Endothelial cell of umbilical vein (primary cell): ENCODE results near the gene ARL3. TPM values are rescaled to one million over a fixed set of nuclear protein-coding genes. Genes with fewer than 3 reads are reported as not detected.

Experiments used
- BruUV-seq: library from RNA; stranded (reverse); fragments of 400-500 nt; replicated peaks from 2 replicates; lab custom pipeline; 2021; lab: Mats Ljungman, UMichigan
- CTCF ChIA-PET: fragments of 300-600, 350-600 bp; sonication (Branson Sonifier 250); formaldehyde crosslinking; loops from one replicate; lab custom pipeline; 2021; ENCODE audit warnings: antibody characterized with exemption, inconsistent platforms; lab: Charles Lee
- POLR2A ChIA-PET: fragments of 300-600, 350-600 bp; sonication (Branson Sonifier 250); formaldehyde crosslinking; loops from one replicate; lab custom pipeline; 2021; ENCODE audit warnings: antibody characterized with exemption, inconsistent platforms; lab: Charles Lee
- DNase-seq: peaks from one replicate; pipeline ENCODE4 v3.0.0-alpha.2; 2011; ENCODE audit warnings: low read depth, low spot score
- FAIRE-seq: peaks from 2 replicates; lab custom pipeline; 2011; peaks lifted over from hg19 to GRCh38; lab: Jason Lieb, UNC
- H2AFZ ChIP-seq: 2 replicates; pipeline ENCODE4 v1.6.0; 2012; ENCODE audit warnings: low read depth, low read length, control low read depth, inconsistent platforms
- H3K27ac ChIP-seq: 2 replicates; pipeline ENCODE4 v1.5.1; 2011; ENCODE audit warnings: low read depth, mild to moderate bottlenecking, control low read depth, low read length, moderate library complexity; ENCODE audit not compliant: insufficient read depth
- H3K27me3 ChIP-seq, 2 experiments: 2 replicates each; pipeline versions ENCODE4 v1.6.0 to v1.6.1; 2011; ENCODE audit warnings: low read length in 2 of 2, mixed read lengths in 1 of 2; ENCODE audit not compliant: control insufficient read depth in 2 of 2, insufficient read depth in 2 of 2
- H3K36me3 ChIP-seq, 2 experiments: 2 replicates in 1 of 2; 3 replicates in 1 of 2; pipeline ENCODE4 v1.5.1; 2011; ENCODE audit warnings: low read length in 2 of 2, mild to moderate bottlenecking in 1 of 2, moderate library complexity in 1 of 2; ENCODE audit not compliant: control insufficient read depth in 2 of 2, insufficient read depth in 2 of 2; ENCODE audit errors: extremely low read depth in 1 of 2
- H3K4me1 ChIP-seq: 3 replicates; pipeline ENCODE4 v1.5.1; 2011; ENCODE audit warnings: mild to moderate bottlenecking, low read length; ENCODE audit not compliant: control insufficient read depth, insufficient read depth; ENCODE audit errors: extremely low read depth
- H3K4me2 ChIP-seq: 2 replicates; pipeline ENCODE4 v1.6.1; 2011; ENCODE audit warnings: low read length, control low read depth, mixed read lengths; ENCODE audit not compliant: insufficient read depth
- H3K4me3 ChIP-seq, 3 experiments: fragments of 200-600 bp in 1 of 3; sonication (generic), shearing (Covaris generic) in 1 of 3; replicated peaks in 1 of 3; 2 replicates each; pipeline ENCODE4 v1.5.1; 2011 to 2016; ENCODE audit warnings: control low read depth in 3 of 3, low read length in 3 of 3, mild to moderate bottlenecking in 2 of 3, inconsistent platforms in 1 of 3, low read depth in 1 of 3, moderate library complexity in 1 of 3; ENCODE audit not compliant: insufficient read depth in 1 of 3
- H3K79me2 ChIP-seq: 2 replicates; pipeline ENCODE4 v1.6.0; 2012; ENCODE audit warnings: low read length, inconsistent platforms; ENCODE audit not compliant: control insufficient read depth, insufficient read depth
- H3K9ac ChIP-seq: replicated peaks from 2 replicates; pipeline ENCODE3; 2011; ENCODE audit warnings: low read length, control low read depth; ENCODE audit not compliant: insufficient read depth; ENCODE audit errors: extremely low read depth
- H3K9me1 ChIP-seq: replicated peaks from 3 replicates; pipeline ENCODE4 v1.6.0; 2011; ENCODE audit warnings: mild to moderate bottlenecking, low read length; ENCODE audit not compliant: control insufficient read depth, insufficient read depth; ENCODE audit errors: extremely low read depth
- H3K9me3 ChIP-seq: replicated peaks from 2 replicates; pipeline ENCODE4 v1.5.1; 2012; ENCODE audit warnings: low read length, inconsistent platforms; ENCODE audit not compliant: control insufficient read depth, insufficient read depth
- H4K20me1 ChIP-seq: replicated peaks from 2 replicates; pipeline ENCODE3; 2011; ENCODE audit warnings: mild to moderate bottlenecking, low read length; ENCODE audit not compliant: control insufficient read depth, insufficient read depth; ENCODE audit errors: extremely low read depth
- CTCF ChIP-seq, 2 donors: IDR thresholded peaks; 1 replicate in 1 of 2; 2 replicates in 1 of 2; pipeline ENCODE4 v1.5.1; 2011; ENCODE audit warnings: low read length in 2 of 2, mild to moderate bottlenecking in 2 of 2, moderate library complexity in 2 of 2, control low read depth in 1 of 2, inconsistent platforms in 1 of 2, low read depth in 1 of 2; ENCODE audit not compliant: insufficient read depth in 1 of 2; ENCODE audit errors: extremely low read depth in 1 of 2
- FOS ChIP-seq: IDR thresholded peaks from 2 replicates; pipeline ENCODE4 v1.6.1; 2011; ENCODE audit warnings: mild to moderate bottlenecking, low read length, moderate library complexity, borderline replicate concordance; ENCODE audit not compliant: insufficient read depth
- JUN ChIP-seq: IDR thresholded peaks from 2 replicates; pipeline ENCODE4 v1.6.1; 2011; ENCODE audit warnings: borderline replicate concordance, low read depth; ENCODE audit not compliant: insufficient read length, insufficient read depth
- MAX ChIP-seq: IDR thresholded peaks from 2 replicates; pipeline ENCODE4 v1.6.1; 2011; ENCODE audit not compliant: insufficient read depth, insufficient read length
- MYC ChIP-seq: IDR thresholded peaks from one replicate; pipeline ENCODE4 v1.6.1; 2011; ENCODE audit warnings: mild to moderate bottlenecking, low read depth, low read length
- POLR2A ChIP-seq: IDR thresholded peaks from 2 replicates; pipeline ENCODE4 v1.6.1; 2012; ENCODE audit warnings: low read depth, mild to moderate bottlenecking, control low read depth, low read length
- POLR2AphosphoS5 ChIP-seq: IDR thresholded peaks from 2 replicates; pipeline ENCODE4 v1.6.1; 2012; ENCODE audit warnings: low read depth, mild to moderate bottlenecking, control low read depth, low read length, moderate library complexity; ENCODE audit not compliant: insufficient read depth
- dilution Hi-C: fragments of 300-500 bp; cut with MboI; formaldehyde crosslinking; loops from one replicate; pipeline ENCODE4 v1.15.0; 2019; ENCODE audit warnings: low sequenced_read_pairs; ENCODE audit not compliant: extremely low pct_ligation_motif_present
- intact Hi-C: fragments of 100-400 bp; cut with micrococcal nuclease; formaldehyde crosslinking; loops from one replicate; pipeline ENCODE4 v1.10.0; 2022
- polyA plus RNA-seq, 4 experiments: library from polyadenylated mRNA; depleted of rRNA in 3 of 4; stranded (reverse) in 3 of 4; unstranded in 1 of 4; fragments of >200 nt; gene quantifications; 2 replicates each; pipeline versions ENCODE4 v1.2.1 to v1.2.3, GENCODE V29; 2011 to 2012; ENCODE audit warnings: missing spikeins in 1 of 4
- total RNA-seq: library from RNA; stranded (reverse); gene quantifications from 2 replicates; pipeline ENCODE4 v1.2.3, GENCODE V29; 2021

ARL3 gene
- total and polyA plus RNA-seq, 2 donors (not counting 3 experiments of a cell fraction or from before 2014, with no cell fraction given), result 6.6 to 11.0 TPM

- Histone ChIP-seq H3K27ac (no peak overlapping the region), H3K4me1 (peaks cover 45% of the 10 kb centered on the region), H3K4me2 (no peak overlapping the region), H3K79me2 (peaks cover 91% of the 10 kb centered on the region), H3K36me3 (peaks cover 7 to 31% of the 10 kb centered on the region in 2 experiments), H3K4me3 (no peak overlapping the region), H3K9ac (no peak overlapping the region), H3K9me1 (no peaks in the 10 kb centered on the region), H3K27me3 (no peaks in the 10 kb centered on the region), H4K20me1 (no peaks in the 10 kb centered on the region), H2AFZ (no peak overlapping the region), H3K9me3 (no peaks in the 10 kb centered on the region)
- no TSS peak for BruUV-seq
- ChIA-PET POLR2A (no interaction called here), CTCF (interaction anchor here (0.9 to 2.7 kb wide), 7 partner anchors 19 to 251 kb away, joined by 3 to 9 read pairs (median 3); no protein-coding TSS in a partner anchor)
- DNase-seq, result no peak
- dilution Hi-C loops (no loop called here), intact Hi-C loops (no loop called here)
- no peak for FAIRE-seq
- TF ChIP-seq FOS, result no peak
- TF ChIP-seq POLR2A, result no peak
- TF ChIP-seq JUN, result no peak
- TF ChIP-seq POLR2AphosphoS5, result no peak
- no peak for TF ChIP-seq CTCF (IDR thresholded peaks at IDR 0.05; ENCODE audit: extremely low read depth in 1 of 2, insufficient read depth in 1 of 2, low read depth in 1 of 2, low read length in 2 of 2)
- TF ChIP-seq MAX, result no peak
- TF ChIP-seq MYC, result no peak
Observed at GRCh38 chr10:102650655-102651454, 63.3 kb downstream of the ARL3 start.
